HG02610 (cell line): ENCODE data around the gene BMP8B.
"Not testable (repeated sequence)": the region's sequence is repeated elsewhere in the genome, so short reads cannot be mapped to it uniquely, and the experiment has no call there.

Experiments used
- ATAC-seq: cut with Tn5 transposase; IDR thresholded peaks from one replicate; pipeline ENCODE4 v1.9.1; 2021; ENCODE audit warnings: mild to moderate bottlenecking, moderate library complexity; ENCODE audit not compliant: unreplicated experiment

BMP8B gene, protein sequence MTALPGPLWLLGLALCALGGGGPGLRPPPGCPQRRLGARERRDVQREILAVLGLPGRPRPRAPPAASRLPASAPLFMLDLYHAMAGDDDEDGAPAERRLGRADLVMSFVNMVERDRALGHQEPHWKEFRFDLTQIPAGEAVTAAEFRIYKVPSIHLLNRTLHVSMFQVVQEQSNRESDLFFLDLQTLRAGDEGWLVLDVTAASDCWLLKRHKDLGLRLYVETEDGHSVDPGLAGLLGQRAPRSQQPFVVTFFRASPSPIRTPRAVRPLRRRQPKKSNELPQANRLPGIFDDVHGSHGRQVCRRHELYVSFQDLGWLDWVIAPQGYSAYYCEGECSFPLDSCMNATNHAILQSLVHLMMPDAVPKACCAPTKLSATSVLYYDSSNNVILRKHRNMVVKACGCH

DNA sequence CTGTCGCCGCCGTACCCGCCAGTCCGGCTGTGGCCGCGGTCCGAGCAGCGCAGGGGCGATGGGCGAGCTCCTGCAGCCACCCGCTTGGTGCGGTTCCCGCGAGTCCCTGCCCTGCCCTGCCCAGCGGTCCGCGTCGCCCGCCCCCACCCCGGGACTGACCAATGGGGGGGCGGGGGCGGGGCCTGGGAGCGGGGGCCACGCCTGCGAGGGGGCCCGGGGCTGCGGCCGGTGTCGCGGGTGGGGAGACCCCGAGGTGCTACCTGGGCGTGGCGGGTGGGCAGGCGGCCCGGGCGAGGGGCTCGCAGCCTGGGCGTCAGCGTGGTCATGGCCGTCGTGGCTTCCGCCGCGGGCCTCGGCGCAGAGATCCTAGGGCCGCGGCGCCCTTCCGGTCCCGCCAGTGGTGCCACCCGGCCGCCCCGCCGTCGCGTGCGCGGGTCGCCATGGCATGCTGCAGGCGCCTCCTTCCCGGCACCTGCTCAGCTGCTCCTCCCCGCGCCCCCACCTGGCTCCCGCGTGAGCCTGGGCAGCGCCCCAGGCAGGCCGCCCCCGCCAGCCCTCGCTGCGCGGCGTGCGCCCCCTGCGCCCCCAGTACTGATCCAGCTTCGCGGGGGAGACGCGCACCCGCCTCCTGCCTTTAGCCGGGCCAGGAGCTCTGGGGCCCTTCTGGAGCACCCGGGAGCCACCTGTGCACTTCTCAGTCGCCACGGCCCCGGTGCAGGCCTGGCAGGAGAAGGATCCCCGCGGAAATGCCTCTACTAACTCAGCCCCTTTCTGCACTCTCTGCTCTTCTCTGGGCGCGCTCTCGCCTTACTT lies at the start of gene BMP8B:
TSS of gene BMP8B (minus strand) at position 108 of the 813 bp plus-strand sequence. CDS start 380 bp downstream, outside the sequence.
- no peak for ATAC-seq

DNA sequence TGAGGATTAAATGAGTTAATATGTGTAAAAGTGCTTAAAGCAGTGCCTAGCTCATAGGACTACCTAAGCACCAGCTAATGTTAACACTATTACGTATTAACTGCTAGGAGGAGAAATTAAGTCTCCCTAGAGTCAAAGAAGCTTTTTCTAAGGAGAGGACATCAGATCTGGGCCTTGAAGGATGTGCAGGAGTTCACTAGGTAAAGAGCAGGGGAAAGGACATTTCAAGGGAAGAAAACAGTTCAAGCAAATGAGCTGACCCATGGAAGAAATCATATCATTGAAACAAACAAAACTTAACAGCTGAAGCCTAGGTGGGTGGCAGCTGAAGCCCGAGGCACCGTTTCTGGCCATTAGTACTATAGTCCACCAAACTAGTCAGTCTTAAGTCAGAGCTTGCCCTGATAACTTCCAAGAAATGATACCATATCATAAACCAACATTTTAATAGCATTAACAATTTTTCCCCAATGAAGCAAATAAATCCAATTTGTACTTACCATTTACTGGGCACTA lies 48.0 kb upstream of the BMP8B start:
- no peak for ATAC-seq

DNA sequence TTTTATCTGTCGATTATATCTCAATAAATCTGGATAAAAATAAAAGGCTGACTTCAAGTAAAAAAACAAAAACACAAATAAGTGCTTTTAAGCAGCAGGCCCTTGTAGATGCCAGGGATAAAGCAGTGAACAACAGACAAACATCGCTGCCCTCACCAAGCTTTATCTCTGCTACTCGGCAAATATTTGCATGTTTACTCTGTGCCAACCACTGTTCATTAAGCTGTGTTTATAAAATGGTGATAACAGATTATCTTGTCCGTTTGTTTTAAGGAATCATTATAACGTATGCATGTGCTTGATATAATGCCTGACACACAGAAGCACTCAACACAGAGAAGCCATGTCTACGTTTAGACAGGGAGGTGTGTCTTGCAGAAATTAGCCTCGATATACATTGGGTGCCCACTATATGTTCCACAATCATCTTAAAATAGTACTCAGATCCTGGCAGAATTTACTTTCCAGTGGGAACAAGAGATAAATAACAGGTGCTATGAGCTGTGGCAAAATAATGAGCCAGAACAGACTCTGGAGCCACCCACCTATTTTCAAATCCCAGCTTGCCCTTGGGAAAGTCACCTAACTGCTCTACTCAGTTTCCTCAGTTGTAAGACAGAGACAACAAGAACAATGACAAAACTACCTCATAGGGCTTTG lies 47.4 kb upstream of the BMP8B start:
- ATAC-seq, result no peak

DNA sequence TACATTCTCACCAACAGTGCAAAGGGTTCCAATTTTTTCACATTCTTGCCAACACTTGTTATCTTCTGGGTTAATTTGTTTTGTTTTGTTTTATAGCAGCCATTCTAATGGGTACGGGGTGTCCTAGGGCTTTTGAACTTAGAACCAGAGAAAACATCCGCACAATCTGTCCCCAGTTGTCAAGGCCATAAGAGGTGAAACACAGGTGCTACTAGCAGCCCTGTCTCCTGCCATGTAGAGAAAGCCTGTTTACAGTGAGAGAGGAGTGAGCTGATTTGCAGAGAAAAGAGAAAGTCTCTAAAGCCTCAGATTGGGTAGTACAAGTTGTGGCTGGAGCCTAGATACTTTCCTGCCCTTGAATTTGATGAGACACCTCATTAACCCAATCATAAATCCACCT lies 46.4 kb upstream of the BMP8B start:
- no peak for ATAC-seq

DNA sequence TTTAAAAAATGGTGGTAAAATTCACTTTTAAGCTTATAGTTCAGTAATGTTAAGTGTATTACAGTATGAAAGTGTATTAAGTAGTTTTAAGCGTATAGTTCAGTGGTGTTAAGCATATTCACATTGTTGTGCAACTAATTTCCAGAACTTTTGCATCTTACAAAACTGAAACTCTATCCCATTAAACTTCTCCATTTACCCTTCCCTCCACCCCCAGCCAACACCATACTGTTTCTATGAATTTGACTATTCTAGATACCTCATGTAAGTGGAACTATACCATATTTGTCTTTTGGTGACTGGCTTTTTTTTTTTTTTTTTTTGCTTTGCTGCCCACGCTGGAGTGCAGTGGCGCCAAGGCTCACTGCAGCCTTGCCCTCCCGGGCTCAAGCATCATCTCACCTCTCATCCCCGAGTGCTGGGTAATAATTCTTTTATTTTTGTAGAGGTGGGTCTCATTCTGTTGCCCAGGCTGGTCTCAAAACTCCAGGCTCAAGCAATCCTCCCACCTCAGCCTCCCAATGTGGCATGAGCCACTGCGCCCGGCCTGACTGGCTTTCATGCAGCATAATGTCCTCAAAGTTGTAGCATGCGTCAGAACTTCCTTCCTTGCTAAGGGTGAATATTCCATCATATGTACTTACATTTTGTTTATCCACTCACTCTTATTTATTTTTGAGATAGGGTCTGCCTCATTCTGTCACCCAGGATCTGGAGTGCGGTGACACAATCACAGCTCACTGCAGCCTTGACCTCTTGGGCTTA lies 45.1 kb upstream of the BMP8B start:
- no peak for ATAC-seq

DNA sequence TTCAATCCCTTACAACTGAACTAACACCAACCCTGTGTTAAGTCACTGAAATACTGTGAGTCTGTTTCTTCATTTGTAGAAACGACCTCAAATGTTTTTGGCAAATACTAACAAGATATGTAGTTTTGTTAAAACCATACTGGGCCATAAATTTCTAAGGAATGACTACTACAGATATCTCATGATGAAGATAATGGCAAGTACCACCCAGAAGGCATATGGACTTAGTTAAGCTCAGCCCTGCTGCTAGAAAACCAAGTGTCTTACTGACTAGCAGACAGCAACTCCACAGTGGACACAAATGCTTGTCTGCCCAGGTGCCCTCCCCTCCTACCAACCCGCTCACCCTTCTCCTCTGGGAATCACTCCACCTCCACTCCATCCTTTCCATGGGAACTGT lies 44.5 kb upstream of the BMP8B start:
- ATAC-seq, result no peak

DNA sequence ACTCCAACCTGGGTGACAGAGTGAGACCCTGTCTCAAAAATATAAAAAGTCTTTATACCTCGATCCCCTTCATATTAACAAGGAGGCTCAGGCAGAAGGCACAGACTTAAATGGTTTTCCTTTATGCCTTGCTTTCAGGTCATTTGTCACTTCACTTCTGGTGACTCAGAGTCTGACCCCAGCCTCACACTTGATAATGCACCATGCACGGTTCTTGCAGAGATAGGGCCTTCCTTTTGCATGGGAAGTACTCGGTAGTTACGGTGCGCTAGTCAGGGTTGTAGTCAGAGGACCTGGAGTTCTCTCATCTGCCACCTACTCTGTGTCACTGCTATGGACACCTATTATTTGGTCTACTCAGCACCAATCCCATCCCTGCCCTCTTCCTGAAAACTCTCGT lies 43.6 kb upstream of the BMP8B start:
- no peak for ATAC-seq

DNA sequence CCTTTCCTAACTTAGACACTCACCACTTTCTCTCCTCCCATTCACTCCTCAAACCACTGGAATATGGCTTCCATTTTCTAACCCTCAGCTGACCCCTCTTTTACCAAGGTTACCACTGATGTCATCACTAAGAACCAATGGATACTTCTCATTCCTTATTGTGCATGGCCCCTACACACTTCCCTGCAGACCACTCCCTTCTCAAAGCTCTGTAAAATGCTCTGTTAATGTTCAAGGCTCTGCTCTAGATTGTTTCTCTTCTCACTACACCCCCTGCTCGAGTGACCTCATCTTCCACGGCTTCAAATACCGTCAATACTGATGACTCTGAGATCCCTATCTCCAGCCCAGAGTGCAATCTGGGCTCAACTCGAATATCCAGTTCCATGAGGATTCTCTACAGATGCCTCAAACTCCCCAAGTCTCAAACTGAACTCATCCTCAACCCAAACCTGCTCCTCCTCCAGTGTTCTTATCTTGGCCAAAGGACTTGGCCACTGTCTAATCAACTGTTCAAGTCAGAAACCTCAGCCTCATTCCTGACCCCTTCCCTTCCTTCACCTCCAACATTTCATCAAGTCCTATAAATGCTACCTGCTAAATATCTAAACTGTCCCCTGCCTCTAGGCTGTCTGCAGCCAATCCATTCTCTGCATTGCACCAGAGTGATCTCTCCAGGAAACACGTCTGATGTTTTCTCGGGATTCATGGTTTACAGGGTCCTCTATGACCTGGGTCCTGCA lies 41.3 kb upstream of the BMP8B start:
- no peak for ATAC-seq

DNA sequence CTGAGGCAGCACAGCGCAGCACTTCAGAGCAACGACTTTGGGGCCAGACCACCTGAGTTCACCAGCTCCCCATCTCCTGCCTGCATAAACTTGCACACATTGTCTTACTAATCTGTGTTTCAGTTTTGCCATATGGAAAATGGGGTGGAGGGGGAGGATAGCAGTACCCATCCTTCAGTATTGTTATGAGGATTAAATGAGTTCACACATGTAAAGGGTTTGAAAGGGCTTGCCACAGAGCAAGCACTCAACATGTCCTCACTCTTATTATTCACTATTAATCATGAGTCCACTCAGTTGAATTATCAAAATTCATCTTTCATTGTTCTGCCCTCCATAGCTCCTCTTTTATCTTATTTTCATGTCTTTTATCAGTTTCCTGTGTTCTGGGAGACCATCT lies 40.1 kb upstream of the BMP8B start:
- no peak for ATAC-seq

DNA sequence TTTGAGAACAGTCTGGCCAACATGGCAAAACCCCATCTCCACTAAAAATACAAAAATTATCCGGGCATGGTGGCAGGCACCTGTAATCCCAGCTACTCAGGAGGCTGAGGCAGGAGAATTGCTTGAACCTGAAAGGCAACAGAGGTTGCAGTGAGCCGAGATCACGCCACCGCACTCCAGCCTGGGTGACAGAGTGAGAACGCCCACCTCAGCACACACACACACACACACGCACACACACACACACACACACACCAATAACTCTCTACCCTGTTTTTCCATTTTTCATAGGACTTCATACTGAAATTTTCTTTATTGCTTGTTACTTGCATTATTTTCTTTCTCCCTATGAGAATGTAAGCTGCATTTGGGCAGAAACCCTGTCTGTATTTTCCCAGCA lies 39.6 kb upstream of the BMP8B start:
- not testable (repeated sequence) for ATAC-seq

DNA sequence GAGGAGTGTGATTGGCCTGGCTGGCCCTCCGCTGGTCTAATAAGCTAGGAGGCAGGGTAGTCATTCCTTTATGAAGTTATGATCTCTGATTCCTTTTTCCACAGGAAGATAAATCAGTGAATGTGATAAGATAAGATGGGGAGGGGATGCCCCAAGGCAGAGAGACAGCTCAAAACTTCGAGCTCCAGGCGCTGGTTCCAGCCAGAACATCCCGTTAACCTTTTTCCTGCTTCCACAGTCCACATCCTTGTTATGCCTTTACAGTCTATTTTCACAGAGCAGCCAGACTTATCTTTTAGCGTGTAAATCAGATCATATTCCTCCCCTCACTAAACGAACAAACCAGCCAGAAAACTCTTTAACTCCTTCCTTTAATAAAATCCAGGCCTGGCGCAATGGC lies 38.5 kb upstream of the BMP8B start:
- ATAC-seq, result no peak

DNA sequence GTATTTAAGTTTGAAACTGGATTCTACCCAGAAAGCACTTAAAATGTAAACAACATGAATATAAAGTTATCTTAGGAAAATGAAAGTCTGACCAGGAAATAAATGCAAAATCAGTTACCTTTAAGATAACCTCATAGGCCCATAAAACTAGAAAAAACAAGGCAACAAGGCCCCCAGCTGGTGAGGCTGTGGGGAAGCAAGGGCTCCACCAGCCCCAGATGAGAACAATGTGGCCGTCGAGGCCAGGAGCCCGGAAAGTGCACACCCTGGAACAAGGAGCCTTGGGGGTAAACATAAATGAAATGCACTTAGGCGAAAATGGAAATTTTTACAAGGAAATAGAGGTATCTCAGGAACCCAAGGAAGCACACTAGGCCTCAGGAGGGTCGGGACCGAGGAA lies 37.9 kb upstream of the BMP8B start:
- ATAC-seq, result no peak

DNA sequence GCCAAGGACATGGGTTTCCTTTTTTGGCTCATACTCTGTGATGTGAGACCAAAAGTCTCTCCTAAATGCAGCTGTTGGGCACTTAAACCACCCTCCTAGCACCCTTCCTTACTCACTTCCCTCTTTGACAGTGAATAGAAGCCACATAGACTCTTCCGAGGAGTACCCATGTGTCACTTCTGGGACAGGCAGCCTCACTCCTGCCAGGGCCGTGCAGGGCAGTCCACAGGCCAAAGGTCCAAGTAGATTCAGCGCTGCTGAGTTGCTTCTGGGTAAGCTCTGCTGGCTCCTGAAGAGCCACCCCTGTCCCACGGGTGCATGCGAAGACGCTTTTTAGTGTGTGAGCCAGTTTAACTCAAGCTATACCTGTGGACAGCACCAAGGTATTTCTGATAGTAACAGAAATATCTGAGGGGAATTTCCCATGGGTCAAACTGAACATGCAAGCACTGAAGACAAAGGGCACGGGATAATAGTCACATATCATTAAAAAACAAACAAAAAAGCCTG lies 36.8 kb upstream of the BMP8B start:
- ATAC-seq, result peak; percentile 40

DNA sequence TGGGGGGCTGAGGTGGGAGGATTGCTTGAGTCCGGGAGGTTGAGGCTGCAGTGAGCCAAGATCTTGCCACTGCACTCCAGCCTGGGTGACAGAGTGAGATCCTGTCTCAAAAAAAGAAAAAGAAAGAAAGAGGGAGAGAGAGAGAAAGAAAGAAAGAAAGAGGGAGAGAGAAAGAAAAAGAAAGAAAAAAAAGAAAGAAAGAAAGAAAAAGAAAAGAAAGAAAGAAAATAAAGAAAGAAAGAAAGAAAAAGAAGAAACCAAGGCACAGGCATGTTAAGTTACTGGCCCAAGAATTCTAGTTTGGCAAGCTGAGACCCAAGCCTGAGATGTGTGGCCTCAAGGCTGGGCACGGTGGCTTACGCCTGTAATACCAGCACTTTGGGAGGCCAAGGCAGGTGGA lies 34.8 kb upstream of the BMP8B start:
- not testable (repeated sequence) for ATAC-seq

DNA sequence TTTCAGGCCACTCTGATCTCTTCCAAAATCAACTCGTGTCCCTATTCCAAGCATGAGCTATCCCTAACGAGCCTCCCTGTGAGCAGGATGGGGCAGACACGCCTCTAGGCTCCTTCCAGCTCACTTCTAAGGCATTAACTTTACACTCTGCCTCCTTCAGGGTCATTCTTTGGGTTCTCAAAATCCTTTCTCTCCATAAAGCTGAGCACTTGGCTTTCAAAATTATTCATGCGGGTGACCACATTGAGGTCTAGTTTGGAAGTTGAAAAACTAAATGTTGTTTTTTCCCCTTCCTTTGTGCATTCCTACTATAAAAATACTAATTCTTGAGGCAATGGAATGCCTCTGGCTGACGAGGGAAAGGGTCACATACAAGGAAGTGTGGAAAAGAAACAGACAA lies 33.5 kb upstream of the BMP8B start:
- ATAC-seq, result no peak

DNA sequence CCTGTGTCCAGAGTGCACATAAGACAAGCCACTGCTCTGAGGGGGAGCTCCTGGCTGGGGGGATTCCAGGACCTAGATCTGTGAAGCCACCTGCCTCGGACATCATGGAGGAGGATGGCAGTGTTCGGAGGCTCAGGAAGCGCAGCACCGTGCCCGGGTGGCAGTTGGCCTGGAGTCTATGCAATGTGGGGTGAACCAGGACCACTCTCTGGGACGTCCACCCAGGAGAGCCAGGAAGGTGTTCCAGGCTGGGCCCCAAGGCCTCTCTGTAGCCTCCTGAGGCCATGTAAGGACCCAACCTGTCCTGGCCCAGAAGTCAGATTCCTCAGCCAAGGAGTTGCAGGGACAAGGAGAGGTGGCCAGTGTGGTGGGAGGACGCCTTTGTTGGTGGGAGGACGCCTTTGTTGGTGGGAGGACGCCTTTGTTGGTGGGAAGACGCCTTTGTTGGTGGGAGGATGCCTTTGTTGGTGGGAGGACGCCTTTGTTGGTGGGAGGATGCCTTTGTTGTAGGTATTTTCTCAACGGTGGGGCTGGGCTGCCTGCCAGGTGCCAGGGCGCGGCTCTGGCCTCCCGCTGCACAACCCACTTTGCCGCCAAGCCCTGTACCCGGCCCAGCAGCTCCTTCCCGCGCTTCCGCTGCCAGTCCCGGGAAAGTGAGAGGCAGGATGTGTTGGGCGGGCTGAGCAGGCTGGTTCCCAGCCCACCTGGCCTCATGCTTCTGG lies 30.6 kb upstream of the BMP8B start:
- no peak for ATAC-seq

DNA sequence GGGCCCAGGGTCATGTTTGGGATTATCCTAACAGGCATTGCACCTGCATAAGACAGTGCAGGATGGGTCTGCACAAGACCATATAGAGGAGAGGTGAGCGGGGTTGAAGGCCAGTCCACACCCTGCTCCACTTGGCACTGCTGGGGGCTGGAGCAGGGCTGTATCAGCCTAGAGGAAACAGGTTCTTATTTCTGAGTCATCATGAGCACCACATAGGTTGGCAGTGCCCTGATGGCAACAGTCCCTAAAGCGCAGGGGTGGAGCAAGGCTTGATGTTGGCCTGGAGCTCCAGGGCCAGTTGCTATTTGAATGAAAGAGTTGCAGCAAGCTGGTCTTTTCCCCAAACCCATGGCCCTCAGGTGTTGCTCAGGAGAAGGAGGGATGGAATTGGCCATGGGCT lies 29.8 kb upstream of the BMP8B start:
- ATAC-seq, result no peak

DNA sequence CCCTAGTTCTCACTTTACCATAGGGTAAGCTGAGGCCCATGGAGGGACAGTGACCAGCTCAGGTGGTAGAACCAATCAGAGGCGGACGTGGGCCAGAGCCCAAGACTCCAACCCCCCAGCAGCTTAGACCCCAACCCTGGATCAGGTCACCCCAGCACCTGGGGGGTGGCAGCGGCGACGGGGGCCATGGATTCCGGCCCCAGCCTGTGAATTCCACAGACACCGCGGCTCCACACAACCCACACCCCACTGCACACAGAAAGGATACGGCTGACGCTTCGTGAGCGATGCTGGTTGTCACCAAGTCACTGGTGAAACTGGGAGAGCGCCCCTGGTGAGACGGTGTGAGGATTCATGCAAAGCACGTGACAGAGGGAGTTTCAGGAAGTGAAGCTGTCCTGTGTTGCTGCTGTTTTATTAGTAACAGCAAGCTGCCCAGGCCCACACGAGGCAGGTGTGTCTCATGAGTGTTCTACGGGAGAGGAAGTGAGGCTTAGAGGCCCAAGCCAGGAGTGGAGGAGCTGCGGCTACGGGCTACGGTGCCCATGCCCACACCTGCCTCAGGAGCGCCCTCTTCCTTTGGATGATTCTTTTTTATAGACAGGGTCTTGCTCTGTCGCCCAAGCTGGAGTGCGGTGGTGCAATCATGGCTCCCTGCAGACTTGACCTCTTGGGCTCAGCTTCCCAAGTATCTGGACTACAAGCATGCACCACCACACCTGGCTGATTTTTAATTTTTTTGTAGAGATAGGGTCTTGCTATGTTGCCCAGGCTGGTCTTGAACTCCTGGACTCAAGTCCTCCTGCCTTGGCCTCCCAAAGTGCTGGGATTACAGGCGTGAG lies 28.6 kb upstream of the BMP8B start:
- ATAC-seq, result peak; percentile 57
